PFSK-1 (cell line): ENCODE measurements around the gene MRPS7.

ENCODE experiments used
- FOXP2 ChIP-seq: optimal IDR thresholded peaks from 2 replicates; pipeline ENCODE3; 2011; ENCODE audit warnings: borderline replicate concordance, control low read depth, inconsistent platforms; ENCODE audit not compliant: insufficient read depth; ENCODE audit errors: extremely low read length, extremely low read depth
- POLR2AphosphoS5 ChIP-seq: IDR thresholded peaks from 2 replicates; pipeline ENCODE4 v1.6.1; 2012; ENCODE audit warnings: low read depth, mild to moderate bottlenecking, control low read depth, low read length, moderate library complexity
- REST ChIP-seq, 2 experiments: IDR thresholded peaks; 2 replicates each; pipeline versions ENCODE4 v1.6.1 to v1.8.0; 2011 to 2012; ENCODE audit warnings: low read depth in 2 of 2, low read length in 2 of 2, control low read depth in 1 of 2, inconsistent platforms in 1 of 2, mild to moderate bottlenecking in 1 of 2, moderate library complexity in 1 of 2; ENCODE audit not compliant: insufficient read depth in 1 of 2
- SIN3A ChIP-seq: IDR thresholded peaks from 2 replicates; pipeline ENCODE4 v1.6.1; 2012; ENCODE audit warnings: mild to moderate bottlenecking, low read length, moderate library complexity, borderline replicate concordance; ENCODE audit not compliant: insufficient read depth
- TAF1 ChIP-seq: IDR thresholded peaks from 2 replicates; pipeline ENCODE4 v1.6.1; 2012; ENCODE audit warnings: low read length, control low read depth, borderline replicate concordance; ENCODE audit not compliant: insufficient read depth

GRCh38 chr17:75270218-75270965, 8.7 kb downstream of the MRPS7 start:
- TF ChIP-seq TAF1: 0 out of 2 replicates have a peak, but pooled peaks have one; percentile 10
- TF ChIP-seq SIN3A: no peak; the same call in 1 of the 2 replicates
- peak; percentile 52 for TF ChIP-seq POLR2AphosphoS5
- TF ChIP-seq REST (IDR thresholded peaks at IDR 0.05; ENCODE audit: insufficient read depth in 1 of 2, low read depth in 2 of 2, low read length in 2 of 2): 0 out of 4 replicates have a peak, but pooled peaks of 1 of the 2 experiments have one; percentile 18
- TF ChIP-seq FOXP2: no peak
